Epithelial cell of proximal tubule (primary cell): ENCODE data around the gene NDUFAF5. TPM values are rescaled to one million over a fixed set of nuclear protein-coding genes. Genes with fewer than 3 reads are reported as not detected.
A peak's percentile ranks its signal among the peaks of the same experiment; 100 is the strongest.

Experiments used
- DNase-seq: peaks from one replicate; pipeline ENCODE4 v3.0.0-alpha.2; 2011; ENCODE audit warnings: low read depth
- H3K4me3 ChIP-seq: 2 replicates; pipeline ENCODE4 v1.5.1; 2011; ENCODE audit warnings: low read depth, mild to moderate bottlenecking, low read length
- CTCF ChIP-seq: conservative IDR thresholded peaks from 2 replicates; pipeline ENCODE4 v1.5.1; 2012; ENCODE audit warnings: low read depth, mild to moderate bottlenecking, low read length
- total RNA-seq: library from RNA; depleted of rRNA; stranded (reverse); fragments of >200 nt; gene quantifications from 2 replicates; pipeline ENCODE4 v1.2.3, GENCODE V29; 2015

NDUFAF5 gene
- total RNA-seq, 1 donor from 2014 or later = 21.4 TPM

GRCh38 chr20:13790708-13791107 is 5.9 kb downstream of the NDUFAF5 start:
- H3K4me3 ChIP-seq = no peak overlapping the region
- no peak for DNase-seq
- no peak for TF ChIP-seq CTCF

GRCh38 chr20:13791540-13792459 is 7.0 kb downstream of the NDUFAF5 start:
- TF ChIP-seq CTCF = no peak
- no peak for DNase-seq
- no peak overlapping the region for H3K4me3 ChIP-seq

GRCh38 chr20:13793001-13793400 is 8.2 kb downstream of the NDUFAF5 start:
- DNase-seq = no peak
- no peak overlapping the region for H3K4me3 ChIP-seq
- no peak for TF ChIP-seq CTCF

GRCh38 chr20:13794667-13795066 is 9.8 kb downstream of the NDUFAF5 start:
- DNase-seq = no peak
- no peak for TF ChIP-seq CTCF
- H3K4me3 ChIP-seq = no peak overlapping the region

GRCh38 chr20:13799040-13799439 is 14.2 kb downstream of the NDUFAF5 start:
- no peak overlapping the region for H3K4me3 ChIP-seq
- TF ChIP-seq CTCF = no peak
- DNase-seq = no peak

- no peak for TF ChIP-seq CTCF
- no peak overlapping the region for H3K4me3 ChIP-seq
- no peak for DNase-seq
Observed at GRCh38 chr20:13799974-13800373, 15.1 kb downstream of the NDUFAF5 start.

GRCh38 chr20:13800728-13801134 is 15.9 kb downstream of the NDUFAF5 start:
- peak; percentile 50 for DNase-seq
- H3K4me3 ChIP-seq = no peak overlapping the region

More at GRCh38 chr20:13800728-13801134, 15.9 kb downstream of the NDUFAF5 start:
- no peak for TF ChIP-seq CTCF
